GM19324 (cell line): ENCODE measurements around the gene CDKN1A.

Experiments used
- ATAC-seq: cut with Tn5 transposase; IDR thresholded peaks from one replicate; pipeline ENCODE4 v1.9.1; 2021; ENCODE audit warnings: mild to moderate bottlenecking, moderate library complexity; ENCODE audit not compliant: unreplicated experiment, low FRiP score

CDKN1A gene

DNA sequence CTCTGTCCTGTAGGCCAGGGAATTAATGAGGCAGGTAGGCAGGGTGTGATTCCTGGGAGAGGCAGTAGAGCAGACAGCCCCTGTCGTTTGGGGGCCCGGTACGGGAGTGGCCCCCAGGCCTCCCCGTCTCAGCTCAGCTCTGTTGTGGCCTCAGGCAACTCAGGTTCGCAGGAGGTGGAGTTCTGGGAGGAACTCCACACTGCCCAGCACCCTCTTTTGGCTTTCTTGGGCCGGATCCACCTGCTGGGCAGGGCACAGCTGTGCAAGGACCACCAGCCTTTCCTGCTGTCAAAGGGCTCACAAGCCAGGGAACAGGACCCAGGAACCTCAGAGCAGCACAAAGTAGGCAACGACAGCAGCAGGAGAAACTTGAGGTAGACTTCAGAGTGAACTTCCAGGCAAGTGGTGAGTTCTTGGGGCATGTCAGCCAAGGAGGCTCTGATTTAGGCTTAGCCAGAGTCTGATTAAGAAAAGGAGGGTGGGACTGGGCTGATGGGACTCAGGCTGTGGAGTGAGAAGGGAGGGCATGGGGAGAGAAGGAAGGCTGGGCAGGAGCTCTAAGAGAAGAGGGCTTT is 56.1 kb downstream of the CDKN1A start:
- no peak for ATAC-seq

DNA sequence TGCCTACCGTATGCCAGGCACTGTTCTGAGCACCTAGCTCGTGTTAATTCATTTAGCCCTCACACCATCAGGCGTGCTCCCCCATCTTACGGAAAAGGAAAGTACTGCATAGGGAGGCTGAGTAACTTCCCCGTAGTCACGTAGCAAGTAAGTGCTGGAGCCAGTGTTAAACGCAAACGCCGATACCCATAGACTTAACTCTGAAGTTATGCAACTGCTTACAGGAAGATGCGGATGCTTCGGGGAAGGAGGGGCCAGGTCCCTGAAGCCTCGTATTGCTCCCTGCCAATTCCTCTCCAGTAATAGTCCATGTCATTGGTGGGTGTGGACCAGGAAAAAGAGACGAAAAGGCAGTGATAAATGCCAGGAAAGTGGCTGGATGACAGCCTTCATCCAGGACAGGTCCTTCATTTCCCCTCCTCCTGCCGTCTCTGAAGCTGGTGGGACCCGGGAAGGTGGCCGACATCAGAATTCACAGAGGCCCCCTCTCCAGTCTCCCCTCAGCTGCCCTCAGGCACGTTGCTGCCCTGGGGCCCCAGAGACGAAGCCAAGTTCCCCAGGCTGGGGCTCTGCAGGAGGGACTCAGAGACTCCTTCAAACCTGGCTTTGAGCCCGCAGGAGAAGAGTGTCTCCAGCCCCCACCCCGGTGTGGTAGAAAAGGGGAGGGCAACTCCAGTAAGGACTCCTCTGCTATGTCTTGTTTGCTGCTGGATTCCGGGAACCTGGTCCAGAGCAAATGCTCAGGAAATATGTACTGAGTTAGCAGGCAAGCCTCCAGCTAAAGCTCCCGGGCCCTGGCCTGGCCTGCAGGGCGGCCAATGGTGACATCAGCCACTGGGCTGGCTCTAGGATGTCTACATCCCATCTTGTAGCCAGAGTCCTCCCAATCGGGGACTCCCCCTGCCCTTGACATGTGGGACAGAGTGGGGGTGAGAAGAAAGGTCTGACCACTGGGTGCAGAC is 56.9 kb downstream of the CDKN1A start:
- ATAC-seq = no peak
